Measurements from ENCODE around the gene LMOD1.

DNA sequence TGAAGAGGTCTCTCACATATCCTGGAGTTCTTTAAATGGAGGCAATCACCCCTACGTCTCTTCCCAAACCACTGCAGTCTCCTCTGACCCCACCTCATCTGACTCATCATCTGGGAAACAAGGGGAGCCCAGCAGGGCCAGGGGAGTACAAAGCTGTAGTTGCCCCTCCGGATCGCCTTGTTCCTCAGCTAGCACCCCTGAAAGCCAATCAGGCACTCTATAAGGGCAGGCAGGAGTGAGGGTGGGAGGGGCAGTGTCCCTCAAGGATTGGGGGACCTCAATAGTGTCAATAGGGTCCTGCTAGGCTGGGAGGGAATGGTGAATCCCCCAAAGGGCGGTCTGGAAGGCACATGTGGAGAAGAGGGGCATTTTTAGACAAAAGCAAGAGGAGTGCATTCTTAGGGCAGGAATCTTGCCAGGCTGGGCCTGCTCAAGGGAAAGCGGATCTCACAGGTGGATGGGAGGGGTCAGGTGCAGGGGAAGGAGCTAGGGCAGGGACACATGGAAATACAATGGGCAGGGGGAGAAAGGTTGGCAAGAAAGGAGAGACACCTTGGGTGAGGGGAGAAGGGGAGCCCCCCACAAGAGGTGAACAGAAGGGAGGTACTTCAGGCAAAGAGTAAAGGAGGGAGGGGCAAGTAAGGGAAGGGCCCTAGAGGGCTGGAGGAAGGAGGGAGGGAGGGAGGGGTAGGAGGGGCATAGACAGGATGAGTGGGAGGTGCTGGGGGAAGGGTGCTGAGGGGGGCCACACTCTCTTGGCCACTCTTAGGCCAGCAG lies 51.8 kb downstream of the LMOD1 start:
- no peak for TF ChIP-seq PATZ1 (CRISPR knock-in tag; IDR thresholded peaks at IDR 0.05; ENCODE audit: borderline replicate concordance)
- no peak for TF ChIP-seq ZC3H10 (CRISPR knock-in tag; IDR thresholded peaks at IDR 0.05)
- no peak for TF ChIP-seq PPARA (CRISPR knock-in tag; IDR thresholded peaks at IDR 0.05; ENCODE audit: borderline replicate concordance)
- no peak for TF ChIP-seq TSHZ2 (CRISPR knock-in tag; IDR thresholded peaks at IDR 0.05)
- TF ChIP-seq ARNTL (CRISPR knock-in tag; IDR thresholded peaks at IDR 0.05; ENCODE audit: borderline replicate concordance, low read depth): no peak
- TF ChIP-seq ESRRG (CRISPR knock-in tag; IDR thresholded peaks at IDR 0.05): no peak
- no peak for TF ChIP-seq TOX (CRISPR knock-in tag; IDR thresholded peaks at IDR 0.05; ENCODE audit: borderline replicate concordance)
- no peak for TF ChIP-seq ZFP30 (CRISPR knock-in tag; IDR thresholded peaks at IDR 0.05)
- TF ChIP-seq CSDC2 (CRISPR knock-in tag; IDR thresholded peaks at IDR 0.05): no peak
- no peak for TF ChIP-seq ZFP3 (CRISPR knock-in tag; IDR thresholded peaks at IDR 0.05)
- no peak for TF ChIP-seq ZNF565 (CRISPR knock-in tag; conservative IDR thresholded peaks at IDR 0.05; ENCODE audit: low read depth)
- TF ChIP-seq ZNF8 (CRISPR knock-in tag; IDR thresholded peaks at IDR 0.05): no peak
